Nephron progenitor cell (in vitro differentiated cells): ENCODE data around the gene GMDS.

Source experiments
- DNase-seq: peaks from one replicate; pipeline ENCODE4 v3.0.0; 2021
- H3K27ac Mint-ChIP-seq: 2 replicates; pipeline ENCODE4 v1.8.0; 2021; ENCODE audit warnings: mild to moderate bottlenecking, moderate library complexity, mixed read lengths
- H3K27me3 Mint-ChIP-seq: 2 replicates; pipeline ENCODE4 v1.8.0; 2021; ENCODE audit warnings: mild to moderate bottlenecking, low read depth, mixed read lengths; ENCODE audit not compliant: poor library complexity
- H3K36me3 Mint-ChIP-seq: 2 replicates; pipeline ENCODE4 v1.8.0; 2021; ENCODE audit warnings: low read depth, mixed read lengths
- H3K4me1 Mint-ChIP-seq: 2 replicates; pipeline ENCODE4 v1.8.0; 2021; ENCODE audit warnings: mixed read lengths
- H3K4me3 Mint-ChIP-seq: 2 replicates; pipeline ENCODE4 v1.8.0; 2021; ENCODE audit warnings: mild to moderate bottlenecking, moderate library complexity, mixed read lengths
- H3K9me3 Mint-ChIP-seq: 2 replicates; pipeline ENCODE4 v1.8.0; 2021; ENCODE audit warnings: mild to moderate bottlenecking, moderate library complexity, mixed read lengths
- TF ChIP-seq, protein P1 (sequence below): fragments of 200-600 bp; sonication (generic); IDR thresholded peaks from 2 replicates; pipeline ENCODE4 v1.5.0; 2021; ENCODE audit warnings: antibody characterized with exemption

Gene GMDS

GRCh38 chr6:1995636-1996035 lies 249.8 kb downstream of the GMDS start:
- TF ChIP-seq, protein P1, sequence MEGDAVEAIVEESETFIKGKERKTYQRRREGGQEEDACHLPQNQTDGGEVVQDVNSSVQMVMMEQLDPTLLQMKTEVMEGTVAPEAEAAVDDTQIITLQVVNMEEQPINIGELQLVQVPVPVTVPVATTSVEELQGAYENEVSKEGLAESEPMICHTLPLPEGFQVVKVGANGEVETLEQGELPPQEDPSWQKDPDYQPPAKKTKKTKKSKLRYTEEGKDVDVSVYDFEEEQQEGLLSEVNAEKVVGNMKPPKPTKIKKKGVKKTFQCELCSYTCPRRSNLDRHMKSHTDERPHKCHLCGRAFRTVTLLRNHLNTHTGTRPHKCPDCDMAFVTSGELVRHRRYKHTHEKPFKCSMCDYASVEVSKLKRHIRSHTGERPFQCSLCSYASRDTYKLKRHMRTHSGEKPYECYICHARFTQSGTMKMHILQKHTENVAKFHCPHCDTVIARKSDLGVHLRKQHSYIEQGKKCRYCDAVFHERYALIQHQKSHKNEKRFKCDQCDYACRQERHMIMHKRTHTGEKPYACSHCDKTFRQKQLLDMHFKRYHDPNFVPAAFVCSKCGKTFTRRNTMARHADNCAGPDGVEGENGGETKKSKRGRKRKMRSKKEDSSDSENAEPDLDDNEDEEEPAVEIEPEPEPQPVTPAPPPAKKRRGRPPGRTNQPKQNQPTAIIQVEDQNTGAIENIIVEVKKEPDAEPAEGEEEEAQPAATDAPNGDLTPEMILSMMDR, result no peak
- Mint-ChIP-seq H3K27ac (no peak overlapping the region), H3K4me1 (peaks cover 4% of the 10 kb centered on the region), H3K4me3 (no peak overlapping the region), H3K36me3 (peaks cover 4% of the 10 kb centered on the region), H3K9me3 (peaks cover 9% of the 10 kb centered on the region), H3K27me3 (peaks cover 9% of the 10 kb centered on the region)
- DNase-seq, result no peak

DNA sequence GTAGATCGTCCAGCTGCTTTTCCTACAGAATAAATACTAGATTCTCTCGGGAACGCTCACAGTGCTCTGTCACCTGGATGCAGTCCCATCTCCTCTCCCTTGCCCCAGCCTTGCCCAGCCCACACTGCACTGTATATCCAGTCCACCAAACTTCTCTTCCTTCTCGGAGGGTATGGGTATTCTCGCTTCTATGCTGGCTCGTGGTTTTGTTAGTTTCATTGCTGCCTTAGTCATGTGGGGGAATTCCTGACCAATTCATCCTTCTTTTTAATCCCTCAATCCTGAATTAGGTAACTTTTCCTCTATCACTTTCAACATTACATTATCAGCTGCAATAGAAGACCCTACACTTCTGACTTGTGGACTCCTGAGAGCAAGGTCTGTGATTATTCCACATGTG lies 252.4 kb downstream of the GMDS start:
- H3K9me3 Mint-ChIP-seq, result peaks cover 8% of the 10 kb centered on the region
- no peak overlapping the region for H3K27ac Mint-ChIP-seq
- no peaks in the 10 kb centered on the region for H3K36me3 Mint-ChIP-seq
- H3K27me3 Mint-ChIP-seq, result peaks cover 6% of the 10 kb centered on the region
- H3K4me3 Mint-ChIP-seq, result no peak overlapping the region
- TF ChIP-seq, protein P1, result no peak
- H3K4me1 Mint-ChIP-seq, result peaks cover 15% of the 10 kb centered on the region
- DNase-seq, result no peak

DNA sequence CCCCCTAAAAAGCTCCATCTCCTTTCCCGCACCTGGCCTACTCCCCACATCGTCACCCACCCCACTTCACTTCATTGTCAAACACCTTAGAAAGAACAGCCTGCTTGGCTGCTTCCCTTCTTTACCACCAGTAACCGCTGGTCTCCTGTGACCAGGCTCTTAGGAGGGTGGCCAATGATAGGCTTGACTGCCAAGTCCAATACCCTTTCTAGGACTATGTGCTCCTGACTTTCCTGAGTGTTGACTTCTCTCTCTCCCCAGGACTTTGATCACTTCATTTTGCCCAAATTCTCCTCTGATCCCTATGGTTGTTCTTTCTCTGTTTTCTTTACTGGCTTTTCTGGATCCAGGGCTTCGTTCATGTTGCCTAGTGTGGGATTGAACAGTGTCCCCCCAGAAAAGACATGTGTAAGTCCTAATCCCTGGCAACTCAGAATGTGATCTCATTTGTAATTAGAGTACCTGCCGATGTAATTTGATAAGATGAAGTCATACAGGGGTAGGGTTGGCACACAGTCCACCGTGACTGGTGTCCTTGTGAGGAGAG lies 254.0 kb downstream of the GMDS start:
- Mint-ChIP-seq H3K9me3 (peaks cover under 1% of the 10 kb centered on the region), H3K36me3 (no peaks in the 10 kb centered on the region), H3K27me3 (peaks cover 6% of the 10 kb centered on the region), H3K4me1 (peaks cover 27% of the 10 kb centered on the region), H3K27ac (no peak overlapping the region), H3K4me3 (no peak overlapping the region)
- no peak for DNase-seq
- TF ChIP-seq, protein P1, result no peak

- peaks cover 17% of the 10 kb centered on the region for H3K36me3 Mint-ChIP-seq
- H3K27ac Mint-ChIP-seq, result no peak overlapping the region
- TF ChIP-seq, protein P1, result no peak
- peaks cover 6% of the 10 kb centered on the region for H3K27me3 Mint-ChIP-seq
- no peak for DNase-seq
- no peak overlapping the region for H3K4me3 Mint-ChIP-seq
- peaks cover 19% of the 10 kb centered on the region for H3K9me3 Mint-ChIP-seq
- H3K4me1 Mint-ChIP-seq, result peaks cover 27% of the 10 kb centered on the region
Measured at GRCh38 chr6:1988843-1989242, 256.6 kb downstream of the GMDS start.

DNA sequence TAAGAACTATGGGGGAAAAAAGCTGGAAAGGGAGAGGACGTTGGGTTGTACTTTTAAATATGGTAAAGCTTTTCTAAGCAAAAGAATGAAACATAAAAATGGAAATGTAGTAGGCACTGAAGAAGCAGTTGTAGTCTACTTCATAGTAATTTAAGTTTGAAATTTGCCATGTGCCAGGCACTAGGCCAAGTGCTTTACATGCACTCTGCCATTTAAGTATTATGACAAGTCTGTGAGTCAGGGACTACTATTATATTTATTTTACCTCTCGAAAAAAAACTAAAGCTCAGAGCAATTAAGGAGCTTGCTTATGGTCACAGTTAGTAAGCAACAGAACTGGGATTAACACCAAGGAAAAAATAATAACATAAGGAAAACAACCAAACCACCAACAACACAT lies 257.8 kb downstream of the GMDS start:
- Mint-ChIP-seq H3K4me1 (peaks cover 27% of the 10 kb centered on the region), H3K27me3 (peaks cover 6% of the 10 kb centered on the region), H3K4me3 (no peak overlapping the region), H3K27ac (no peak overlapping the region), H3K9me3 (peaks cover 31% of the 10 kb centered on the region), H3K36me3 (peaks cover 26% of the 10 kb centered on the region)
- TF ChIP-seq, protein P1, result no peak
- DNase-seq, result no peak

DNA sequence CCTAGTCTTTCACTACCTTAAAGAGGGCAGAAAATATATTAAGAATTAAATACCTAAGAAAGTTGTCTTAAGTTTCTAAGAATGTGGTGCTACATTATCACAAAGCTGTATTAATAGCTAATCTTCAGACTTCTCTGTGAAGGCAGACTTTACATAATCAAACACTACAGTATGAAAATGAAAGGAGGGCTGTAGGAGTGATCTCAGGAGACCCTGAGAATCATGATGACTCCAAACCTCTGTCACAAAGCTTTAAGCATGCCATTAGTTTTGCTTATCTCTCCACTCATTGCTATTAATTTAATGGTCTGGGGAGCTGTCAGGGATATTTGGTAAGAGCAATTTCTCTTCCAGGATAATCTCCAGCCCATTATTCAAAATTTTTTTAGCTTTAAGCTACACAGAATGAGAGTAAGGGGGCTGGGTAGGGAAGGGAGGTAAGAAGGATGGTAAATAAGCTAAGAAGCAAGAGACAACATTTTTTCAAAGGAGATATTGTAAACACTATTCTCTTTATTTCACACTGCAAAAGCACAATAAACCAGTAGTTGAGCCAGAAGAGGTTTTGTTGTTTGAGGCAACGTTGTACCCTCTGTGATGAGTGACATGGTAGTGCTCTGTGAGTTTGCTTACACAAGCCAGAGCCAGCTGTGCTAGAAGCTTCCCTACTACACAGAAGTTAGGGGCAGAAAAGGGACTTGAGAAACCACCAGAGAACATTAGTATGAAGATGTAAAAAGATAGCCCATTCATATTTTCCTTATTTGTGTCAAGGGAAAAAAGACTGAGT lies 258.8 kb downstream of the GMDS start:
- no peak for DNase-seq
- Mint-ChIP-seq H3K36me3 (peaks cover 35% of the 10 kb centered on the region), H3K27me3 (no peaks in the 10 kb centered on the region), H3K9me3 (peaks cover 41% of the 10 kb centered on the region), H3K4me3 (no peak overlapping the region), H3K27ac (peak overlapping the region; percentile 76), H3K4me1 (peaks cover 23% of the 10 kb centered on the region)
- TF ChIP-seq, protein P1, result no peak
